HFF-Myc (cell line): ENCODE data around the gene FAT4.

ENCODE experiments used
- DNase-seq: peaks from one replicate; pipeline ENCODE4 v3.0.0-alpha.2; 2011; ENCODE audit warnings: low read depth; ENCODE audit errors: extremely low read depth
- H3K4me3 ChIP-seq: replicated peaks from 2 replicates; pipeline ENCODE4 v1.5.1; 2011; ENCODE audit warnings: low read depth, mild to moderate bottlenecking, control low read depth, low read length
- TF ChIP-seq, protein P1 (sequence below): IDR thresholded peaks from 2 replicates; pipeline ENCODE4 v1.5.1; 2012; ENCODE audit warnings: mild to moderate bottlenecking, low read depth, low read length, control low read depth; ENCODE audit errors: missing control alignments

The FAT4 gene

DNA sequence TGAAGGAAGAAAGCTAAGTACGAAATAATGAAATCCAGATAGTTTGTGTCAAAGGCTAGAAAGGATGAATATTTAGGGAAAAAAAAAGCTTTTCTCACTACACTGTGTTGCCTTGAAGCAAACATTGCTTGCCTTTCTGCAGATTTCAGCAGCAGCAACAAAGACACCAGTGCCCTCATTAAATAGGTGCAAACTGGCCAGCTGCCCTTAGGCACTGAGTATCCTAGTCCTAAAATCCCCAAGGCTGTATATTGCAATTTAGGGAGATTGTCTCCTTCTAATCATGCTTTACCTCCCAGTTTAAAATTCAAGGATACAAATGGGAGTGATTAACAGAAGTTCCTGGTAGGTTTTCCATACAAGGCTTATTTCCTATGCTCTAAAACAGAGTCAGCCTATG lies 8.6 kb upstream of the FAT4 start:
- TF ChIP-seq, protein P1, sequence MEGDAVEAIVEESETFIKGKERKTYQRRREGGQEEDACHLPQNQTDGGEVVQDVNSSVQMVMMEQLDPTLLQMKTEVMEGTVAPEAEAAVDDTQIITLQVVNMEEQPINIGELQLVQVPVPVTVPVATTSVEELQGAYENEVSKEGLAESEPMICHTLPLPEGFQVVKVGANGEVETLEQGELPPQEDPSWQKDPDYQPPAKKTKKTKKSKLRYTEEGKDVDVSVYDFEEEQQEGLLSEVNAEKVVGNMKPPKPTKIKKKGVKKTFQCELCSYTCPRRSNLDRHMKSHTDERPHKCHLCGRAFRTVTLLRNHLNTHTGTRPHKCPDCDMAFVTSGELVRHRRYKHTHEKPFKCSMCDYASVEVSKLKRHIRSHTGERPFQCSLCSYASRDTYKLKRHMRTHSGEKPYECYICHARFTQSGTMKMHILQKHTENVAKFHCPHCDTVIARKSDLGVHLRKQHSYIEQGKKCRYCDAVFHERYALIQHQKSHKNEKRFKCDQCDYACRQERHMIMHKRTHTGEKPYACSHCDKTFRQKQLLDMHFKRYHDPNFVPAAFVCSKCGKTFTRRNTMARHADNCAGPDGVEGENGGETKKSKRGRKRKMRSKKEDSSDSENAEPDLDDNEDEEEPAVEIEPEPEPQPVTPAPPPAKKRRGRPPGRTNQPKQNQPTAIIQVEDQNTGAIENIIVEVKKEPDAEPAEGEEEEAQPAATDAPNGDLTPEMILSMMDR: no peak
- no peak for DNase-seq
- H3K4me3 ChIP-seq: no peak overlapping the region

DNA sequence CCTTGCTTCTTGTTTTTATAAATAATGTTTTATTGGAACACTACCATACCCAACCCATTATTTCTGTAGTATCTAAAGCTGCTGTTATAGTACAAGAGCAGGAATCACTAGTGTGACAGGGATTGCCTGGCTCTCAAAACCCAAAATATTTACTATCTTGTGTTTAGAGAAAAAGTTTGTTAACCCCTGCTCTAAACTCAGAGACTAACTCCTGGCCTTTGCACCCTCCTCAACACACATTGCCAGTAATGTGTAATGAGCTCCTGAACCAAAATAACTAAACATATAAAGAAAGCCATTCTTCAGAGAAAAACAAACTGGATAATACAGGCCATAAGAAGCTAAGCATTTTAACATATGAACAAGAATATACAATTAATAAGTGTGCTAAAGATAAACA lies 8.2 kb upstream of the FAT4 start:
- H3K4me3 ChIP-seq: no peak overlapping the region
- DNase-seq: no peak
- TF ChIP-seq, protein P1: no peak

DNA sequence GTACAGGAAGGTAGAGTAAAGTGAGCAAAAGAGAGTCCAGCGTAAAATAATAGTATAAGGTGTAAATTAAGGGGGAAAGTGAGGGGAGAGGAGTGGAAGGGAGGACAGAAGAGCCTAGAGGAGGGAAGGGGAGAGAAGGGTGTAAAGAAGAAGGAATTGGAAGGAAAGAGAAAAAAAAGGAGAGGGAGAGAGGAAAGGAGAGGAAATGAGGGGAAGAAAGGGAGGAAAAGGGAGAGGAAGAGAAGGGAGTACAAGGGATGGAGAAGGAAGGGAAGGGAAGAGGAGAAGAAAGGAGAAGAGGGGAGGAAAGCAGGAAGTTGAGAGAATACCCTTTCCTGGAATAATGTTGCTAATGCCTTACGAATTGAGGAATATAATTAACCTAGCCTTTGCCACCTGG lies 3.3 kb upstream of the FAT4 start:
- H3K4me3 ChIP-seq: no peak overlapping the region
- TF ChIP-seq, protein P1: no peak
- DNase-seq: no peak

DNA sequence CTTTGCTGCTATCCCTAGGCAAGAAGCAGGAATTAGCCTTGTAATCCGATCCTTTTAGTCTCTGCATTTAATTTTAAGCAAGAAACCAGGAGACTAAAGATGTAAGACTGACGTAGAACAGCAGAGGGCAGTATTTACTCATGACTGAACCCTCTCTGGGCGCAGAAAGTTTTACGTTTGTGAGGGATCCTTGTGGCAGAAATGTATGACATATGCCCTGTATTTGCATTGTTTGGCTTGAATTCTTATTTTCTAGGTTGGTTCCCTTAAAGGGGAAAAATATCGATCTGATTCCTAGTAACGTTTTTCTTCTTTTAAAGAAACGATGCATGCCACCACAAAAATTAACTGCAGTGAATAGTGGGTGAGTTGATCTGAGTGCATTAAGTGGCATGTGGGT lies 1.3 kb upstream of the FAT4 start:
- TF ChIP-seq, protein P1: peak; percentile 71
- no peak overlapping the region for H3K4me3 ChIP-seq
- peak; percentile 95 for DNase-seq

DNA sequence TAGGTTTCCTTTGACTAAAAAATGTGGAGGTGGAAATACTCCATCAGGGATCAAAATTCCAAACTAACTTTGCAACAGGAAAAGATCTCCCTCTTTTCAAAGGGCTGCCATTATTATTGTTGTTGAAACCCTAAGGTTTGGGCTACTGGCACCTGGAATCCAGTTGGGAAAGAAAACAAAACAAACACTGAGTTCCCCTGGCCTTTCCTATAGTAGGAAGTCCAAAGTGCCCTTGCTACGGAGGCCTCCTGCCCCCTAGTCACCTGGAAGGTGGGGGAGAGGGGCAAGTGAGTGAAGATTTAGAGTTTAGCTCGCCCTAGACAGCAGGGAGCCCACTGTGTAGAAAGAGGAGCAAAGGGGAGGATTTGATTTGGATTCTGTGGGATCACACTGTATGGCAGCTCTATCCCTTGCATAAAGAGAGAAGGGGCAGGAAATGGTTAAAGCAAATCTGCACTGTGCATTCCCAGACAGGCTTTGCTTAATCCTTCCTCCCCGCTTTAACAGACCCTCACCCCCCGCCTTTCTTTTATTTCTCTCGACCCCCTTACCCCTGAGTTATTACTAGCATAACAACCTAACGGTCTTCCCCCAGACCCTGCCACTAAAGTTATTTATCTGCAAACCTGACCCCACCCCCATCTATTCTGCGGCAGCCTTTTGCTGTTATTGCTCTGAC lies 627 bp upstream of the FAT4 start:
- no peak for DNase-seq
- peak overlapping the region; percentile 94 for H3K4me3 ChIP-seq
- TF ChIP-seq, protein P1: no peak

DNA sequence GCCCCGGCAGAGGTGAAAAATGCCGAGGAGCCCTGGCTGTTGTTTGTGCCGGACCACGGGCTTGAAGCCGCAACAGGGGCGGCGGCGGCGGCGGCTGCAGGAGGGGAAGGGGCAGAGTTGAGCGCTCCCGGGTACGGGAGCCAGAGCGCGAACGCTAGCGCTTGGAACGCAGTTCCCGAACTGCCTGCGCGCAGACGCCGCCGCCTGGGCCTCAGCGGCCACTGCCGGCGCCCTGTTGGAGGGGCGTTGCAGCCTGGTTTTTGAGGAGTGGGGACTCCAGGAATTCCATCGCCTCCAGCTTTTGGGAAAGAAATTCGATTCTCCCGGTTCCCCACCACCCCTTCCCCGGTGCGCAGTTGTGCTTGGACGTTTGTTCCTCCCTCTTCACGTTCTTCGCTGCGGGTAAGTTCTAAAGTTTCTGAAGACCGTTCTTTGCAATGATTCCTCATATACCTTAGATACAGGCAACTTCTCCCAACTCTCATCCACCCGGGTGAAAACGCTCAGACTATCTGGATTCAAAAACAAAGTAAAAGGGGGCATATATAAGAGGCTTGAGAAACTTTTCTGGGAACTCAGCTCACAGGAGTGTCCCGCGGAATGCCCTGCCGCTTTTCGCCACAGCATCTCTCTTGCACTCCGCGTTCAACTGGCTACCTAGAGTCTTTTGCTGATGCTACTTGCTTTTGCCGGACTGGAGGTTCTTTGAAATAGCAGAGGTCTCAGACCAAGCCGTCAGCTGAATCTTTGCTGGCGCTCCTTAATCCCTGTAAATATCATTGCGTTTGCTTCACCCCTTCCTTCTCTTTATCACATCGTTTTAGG lies 1.0 kb downstream of the FAT4 start:
- DNase-seq: no peak
- H3K4me3 ChIP-seq: peak overlapping the region; percentile 94
- TF ChIP-seq, protein P1: peak; percentile 3
